HCT116 (cell line): ENCODE results near the gene PDHX. TPM values are rescaled to one million over a fixed set of nuclear protein-coding genes. Genes with fewer than 3 reads are reported as not detected.

Source experiments
- ATAC-seq: fragments of 200-7000 bp; cut with Tn5 transposase; 2 replicates; pipeline ENCODE4 v1.9.1; 2020; ENCODE audit warnings: mild to moderate bottlenecking, moderate library complexity
- BruUV-seq: library from RNA; stranded (reverse); fragments of 400-500 nt; replicated peaks from 2 replicates; lab custom pipeline; 2021; lab: Mats Ljungman, UMichigan
- CTCF ChIA-PET: fragments of 300-600 bp; sonication (Branson Sonifier 250); formaldehyde crosslinking; loops from one replicate; lab custom pipeline; 2021; ENCODE audit warnings: antibody characterized with exemption; lab: Charles Lee
- POLR2A ChIA-PET: fragments of 300-600, 350-600 bp; sonication (Branson Sonifier 250); formaldehyde crosslinking; loops from one replicate; lab custom pipeline; 2021; ENCODE audit warnings: antibody characterized with exemption; lab: Charles Lee
- RAD21 ChIA-PET, 2 experiments: fragments of 300-600 bp; sonication (Branson Sonifier 250); formaldehyde crosslinking; loops; one replicate each; lab custom pipeline; 2023; ENCODE audit warnings: low total read pairs in 2 of 2; ENCODE audit not compliant: uncharacterized antibody in 2 of 2, unreplicated experiment in 2 of 2, low non-redundant PET in 1 of 2; lab: Charles Lee
- DNase-seq: peaks from one replicate; pipeline ENCODE4 v3.0.0-alpha.2; 2010; ENCODE audit warnings: low read depth, low spot score
- H2AFZ ChIP-seq: fragments of 200-600 bp; shearing (Covaris generic), sonication (generic); 2 replicates; pipeline ENCODE4 v1.6.1; 2017; ENCODE audit warnings: low read depth, mixed run types, mixed read lengths, antibody characterized with exemption, low read length; ENCODE audit not compliant: poor library complexity, severe bottlenecking
- H3K27ac ChIP-seq: 2 replicates; pipeline ENCODE4 v1.5.1; 2012; ENCODE audit warnings: low read depth, low read length
- H3K27me3 ChIP-seq: fragments of 200-600 bp; sonication (generic); 2 replicates; pipeline ENCODE4 v1.6.1; 2016; ENCODE audit warnings: mixed run types, low read length, mixed read lengths; ENCODE audit not compliant: insufficient read depth
- H3K36me3 ChIP-seq, 2 experiments: fragments of 200-500 bp in 1 of 2; fragments of 200-600 bp in 1 of 2; sonication (Bioruptor generic) in 1 of 2; sonication (generic) in 1 of 2; 2 replicates each; pipeline versions ENCODE4 v1.5.1 to v1.6.1; 2014 to 2016; ENCODE audit warnings: low read length in 2 of 2, inconsistent platforms in 1 of 2, mixed read lengths in 1 of 2, mixed run types in 1 of 2; ENCODE audit not compliant: insufficient read depth in 2 of 2, control insufficient read depth in 1 of 2
- H3K4me1 ChIP-seq, 2 experiments: fragments of 200-600 bp in 1 of 2; sonication (generic) in 1 of 2; 2 replicates each; pipeline versions ENCODE4 v1.5.1 to v1.6.1; 2012 to 2017; ENCODE audit warnings: low read length in 2 of 2, inconsistent platforms in 1 of 2, mild to moderate bottlenecking in 1 of 2, mixed read lengths in 1 of 2, mixed run types in 1 of 2, moderate library complexity in 1 of 2; ENCODE audit not compliant: insufficient read depth in 2 of 2, control insufficient read depth in 1 of 2
- H3K4me2 ChIP-seq: fragments of 200-600 bp; sonication (generic); 2 replicates; pipeline ENCODE4 v1.6.1; 2017; ENCODE audit warnings: mixed run types, low read length, mixed read lengths
- H3K4me3 ChIP-seq, 2 experiments: fragments of 200-600 bp in 1 of 2; sonication (generic) in 1 of 2; replicated peaks in 1 of 2; 2 replicates each; pipeline ENCODE4 v1.5.1; 2011 to 2016; ENCODE audit warnings: low read length in 2 of 2, control low read depth in 1 of 2, low read depth in 1 of 2, mild to moderate bottlenecking in 1 of 2, mixed read lengths in 1 of 2, mixed run types in 1 of 2
- H3K79me2 ChIP-seq: fragments of 200-600 bp; sonication (generic); 2 replicates; pipeline ENCODE4 v1.6.1; 2017; ENCODE audit warnings: mild to moderate bottlenecking, mixed run types, low read length, moderate library complexity, mixed read lengths; ENCODE audit not compliant: insufficient read depth
- H3K9ac ChIP-seq: fragments of 200-600 bp; sonication (generic); 2 replicates; pipeline ENCODE4 v1.6.1; 2016; ENCODE audit warnings: low read length, mixed read lengths
- H3K9me2 ChIP-seq: fragments of 200-600 bp; sonication (generic), shearing (Covaris generic); 2 replicates; pipeline ENCODE4 v1.6.1; 2017; ENCODE audit warnings: mixed run types, mild to moderate bottlenecking, moderate library complexity; ENCODE audit not compliant: insufficient read depth
- H3K9me3 ChIP-seq, 2 experiments: fragments of 200-500 bp in 1 of 2; fragments of 200-600 bp in 1 of 2; sonication (Bioruptor generic) in 1 of 2; sonication (generic) in 1 of 2; 2 replicates each; pipeline ENCODE4 v1.6.1; 2014 to 2017; ENCODE audit warnings: low read length in 2 of 2, mixed read lengths in 2 of 2, inconsistent platforms in 1 of 2, low read depth in 1 of 2, mild to moderate bottlenecking in 1 of 2, mixed run types in 1 of 2, moderate library complexity in 1 of 2; ENCODE audit not compliant: control insufficient read depth in 1 of 2, insufficient read depth in 1 of 2
- H4K20me1 ChIP-seq: fragments of 200-600 bp; sonication (generic), shearing (Covaris generic); 2 replicates; pipeline ENCODE4 v1.6.1; 2017; ENCODE audit warnings: mixed run types, mild to moderate bottlenecking, moderate library complexity; ENCODE audit not compliant: insufficient read depth
- EZH2 ChIP-seq: fragments of 200-600 bp; sonication (generic); IDR thresholded peaks from 2 replicates; pipeline ENCODE4 v1.6.1; 2017; ENCODE audit warnings: antibody characterized with exemption, mixed run types
- JUND ChIP-seq: IDR thresholded peaks from 2 replicates; pipeline ENCODE4 v1.6.1; 2012
- POLR2AphosphoS5 ChIP-seq: IDR thresholded peaks from 2 replicates; pipeline ENCODE4 v1.6.1; 2011; ENCODE audit warnings: mild to moderate bottlenecking, low read depth, low read length, moderate library complexity
- SP1 ChIP-seq: IDR thresholded peaks from 2 replicates; pipeline ENCODE4 v1.6.1; 2012; ENCODE audit warnings: low read depth
- SRF ChIP-seq: IDR thresholded peaks from 2 replicates; pipeline ENCODE4 v1.6.1; 2012; ENCODE audit warnings: low read depth
- ZNF274 ChIP-seq: fragments of 200-500 bp; sonication (Bioruptor generic); IDR thresholded peaks from 2 replicates; pipeline ENCODE4 v1.6.1; 2014; ENCODE audit warnings: mild to moderate bottlenecking, low read depth, low read length, inconsistent platforms
- intact Hi-C: fragments of 100-400 bp; cut with micrococcal nuclease; formaldehyde crosslinking; loops from 2 replicates; pipeline ENCODE4 v1.10.0; 2022
- total RNA-seq: library from RNA; stranded (reverse); gene quantifications from one replicate; pipeline ENCODE4 v1.2.1, GENCODE V29; 2021; ENCODE audit not compliant: unreplicated experiment
- TF ChIP-seq, protein P1 (sequence below): IDR thresholded peaks from 2 replicates; pipeline ENCODE4 v1.6.1; 2012
- TF ChIP-seq, protein P2 (sequence below): IDR thresholded peaks from 2 replicates; pipeline ENCODE4 v1.6.1; 2012
- TF ChIP-seq, protein P3 (sequence below), 3 experiments: fragments of 200-600 bp in 1 of 3; sonication (generic) in 1 of 3; IDR thresholded peaks in 2 of 3; conservative IDR thresholded peaks in 1 of 3; 2 replicates each; pipeline ENCODE4 v1.5.1; 2012 to 2017; ENCODE audit warnings: low read depth in 2 of 3, low read length in 2 of 3, antibody characterized with exemption in 1 of 3, borderline replicate concordance in 1 of 3, control low read depth in 1 of 3, mild to moderate bottlenecking in 1 of 3, mixed read lengths in 1 of 3, mixed run types in 1 of 3, moderate library complexity in 1 of 3; ENCODE audit not compliant: insufficient read depth in 1 of 3

The PDHX gene
- total RNA-seq, 1 experiment from 2014 or later = 36.6 TPM

DNA sequence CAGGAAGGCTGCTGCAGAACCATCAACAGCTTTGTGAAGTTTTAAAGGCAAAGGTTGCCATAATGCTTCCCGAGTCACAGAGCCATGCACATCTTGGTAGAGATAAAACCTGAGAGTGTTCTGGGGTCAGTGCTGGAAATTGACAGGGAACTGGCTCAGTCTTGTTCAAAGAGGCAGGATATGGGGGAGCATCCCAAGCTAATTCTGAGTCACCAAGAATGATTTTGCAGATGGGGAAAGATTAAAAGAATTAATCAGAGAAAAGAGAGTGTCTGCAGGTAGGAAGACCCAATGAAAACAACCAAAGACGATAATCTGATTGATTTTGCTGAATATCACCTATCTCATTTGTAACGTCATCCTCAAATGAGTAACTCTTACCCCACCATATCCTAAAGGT lies 122.7 kb downstream of the PDHX start:
- H3K27me3 ChIP-seq = no peaks in the 10 kb centered on the region
- intact Hi-C loops = no loop called here
- no peak overlapping the region for H3K4me2 ChIP-seq
- ATAC-seq = no peak
- TF ChIP-seq ZNF274 (no peak), POLR2AphosphoS5 (no peak), SP1 (no peak), SRF (no peak), EZH2 (no peak), JUND (no peak)
- TF ChIP-seq, protein P1, sequence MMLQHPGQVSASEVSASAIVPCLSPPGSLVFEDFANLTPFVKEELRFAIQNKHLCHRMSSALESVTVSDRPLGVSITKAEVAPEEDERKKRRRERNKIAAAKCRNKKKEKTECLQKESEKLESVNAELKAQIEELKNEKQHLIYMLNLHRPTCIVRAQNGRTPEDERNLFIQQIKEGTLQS = no peak
- TF ChIP-seq, protein P2, sequence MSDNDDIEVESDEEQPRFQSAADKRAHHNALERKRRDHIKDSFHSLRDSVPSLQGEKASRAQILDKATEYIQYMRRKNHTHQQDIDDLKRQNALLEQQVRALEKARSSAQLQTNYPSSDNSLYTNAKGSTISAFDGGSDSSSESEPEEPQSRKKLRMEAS = no peak
- TF ChIP-seq, protein P3, sequence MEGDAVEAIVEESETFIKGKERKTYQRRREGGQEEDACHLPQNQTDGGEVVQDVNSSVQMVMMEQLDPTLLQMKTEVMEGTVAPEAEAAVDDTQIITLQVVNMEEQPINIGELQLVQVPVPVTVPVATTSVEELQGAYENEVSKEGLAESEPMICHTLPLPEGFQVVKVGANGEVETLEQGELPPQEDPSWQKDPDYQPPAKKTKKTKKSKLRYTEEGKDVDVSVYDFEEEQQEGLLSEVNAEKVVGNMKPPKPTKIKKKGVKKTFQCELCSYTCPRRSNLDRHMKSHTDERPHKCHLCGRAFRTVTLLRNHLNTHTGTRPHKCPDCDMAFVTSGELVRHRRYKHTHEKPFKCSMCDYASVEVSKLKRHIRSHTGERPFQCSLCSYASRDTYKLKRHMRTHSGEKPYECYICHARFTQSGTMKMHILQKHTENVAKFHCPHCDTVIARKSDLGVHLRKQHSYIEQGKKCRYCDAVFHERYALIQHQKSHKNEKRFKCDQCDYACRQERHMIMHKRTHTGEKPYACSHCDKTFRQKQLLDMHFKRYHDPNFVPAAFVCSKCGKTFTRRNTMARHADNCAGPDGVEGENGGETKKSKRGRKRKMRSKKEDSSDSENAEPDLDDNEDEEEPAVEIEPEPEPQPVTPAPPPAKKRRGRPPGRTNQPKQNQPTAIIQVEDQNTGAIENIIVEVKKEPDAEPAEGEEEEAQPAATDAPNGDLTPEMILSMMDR (IDR thresholded peaks at IDR 0.05 in 2 of 3, conservative IDR thresholded peaks at IDR 0.05 in 1 of 3; ENCODE audit: borderline replicate concordance in 1 of 3, insufficient read depth in 1 of 3, low read depth in 2 of 3, low read length in 2 of 3) = no peak
- TF ChIP-seq, all 23 proteins: peak for 0
- Histone ChIP-seq H2AFZ (peak overlapping the region; percentile 44), H3K9me3 (no peaks in the 10 kb centered on the region), H3K4me1 (peaks cover 5 to 40% of the 10 kb centered on the region in 2 experiments; a peak in 2 of 4 replicates), H3K9me2 (no peaks in the 10 kb centered on the region), H3K9ac (no peak overlapping the region), H4K20me1 (no peaks in the 10 kb centered on the region), H3K4me3 (no peak overlapping the region), H3K36me3 (no peaks in the 10 kb centered on the region), H3K79me2 (no peaks in the 10 kb centered on the region), H3K27ac (no peak overlapping the region)
- CTCF ChIA-PET = no interaction called here
- DNase-seq = no peak
- RAD21 ChIA-PET = no interaction called here
- POLR2A ChIA-PET = no interaction called here
- no TSS peak for BruUV-seq
